Stomach (tissue), 4 donors: ENCODE results near the gene SPSB3.

ENCODE experiments used
- CTCF ChIP-seq, 7 experiments: fragments of 450-650 bp in 4 of 7; fragments of 200-600 bp in 3 of 7; sonication (generic) in 3 of 7; IDR thresholded peaks; one replicate each; pipeline ENCODE4 v1.5.1; 2016 to 2019; ENCODE audit warnings: antibody characterized with exemption in 7 of 7, control low read depth in 2 of 7, mild to moderate bottlenecking in 1 of 7
- POLR2A ChIP-seq, 4 donors: fragments of 450-650 bp; IDR thresholded peaks; one replicate each; pipeline ENCODE4 v1.6.1; 2016; ENCODE audit warnings: antibody characterized with exemption in 4 of 4, control low read depth in 2 of 4, mild to moderate bottlenecking in 1 of 4, moderate library complexity in 1 of 4
- POLR2AphosphoS5 ChIP-seq, 3 donors: sonication (generic); formaldehyde crosslinking; IDR thresholded peaks; one replicate each; pipeline ENCODE4 v1.6.1; 2016; ENCODE audit warnings: antibody characterized with exemption in 3 of 3

- TF ChIP-seq CTCF (IDR thresholded peaks at IDR 0.05) (no peak), POLR2A (IDR thresholded peaks at IDR 0.05) (no peak), POLR2AphosphoS5 (IDR thresholded peaks at IDR 0.05) (no peak)
Measured at GRCh38 chr16:1825864-1826690, 43.7 kb upstream of the SPSB3 start.
